CD14-positive monocyte (primary cell): ENCODE measurements around the gene ZNF2. TPM values are rescaled to one million over a fixed set of nuclear protein-coding genes. Genes with fewer than 3 reads are reported as not detected.

ENCODE experiments used
- DNase-seq, 3 donors: peaks; one replicate each; pipeline ENCODE4 v3.0.0-alpha.2; 2011 to 2022
- H2AFZ ChIP-seq: 2 replicates; pipeline ENCODE4 v1.6.0; 2012; ENCODE audit warnings: mild to moderate bottlenecking, low read depth, low read length, inconsistent platforms; ENCODE audit not compliant: insufficient read depth, poor library complexity, severe bottlenecking
- H3K27ac ChIP-seq, 2 donors: 1 replicate in 1 of 2; 2 replicates in 1 of 2; pipeline ENCODE4 v1.5.1; 2012 to 2013; ENCODE audit warnings: low read length in 2 of 2, control low read depth in 1 of 2, inconsistent platforms in 1 of 2, low read depth in 1 of 2, mild to moderate bottlenecking in 1 of 2
- H3K27me3 ChIP-seq, 2 donors: one replicate each; pipeline versions ENCODE4 v1.6.0 to v1.6.1; 2011 to 2013; ENCODE audit warnings: low read length in 2 of 2; ENCODE audit not compliant: control insufficient read depth in 2 of 2, insufficient read depth in 2 of 2
- H3K36me3 ChIP-seq, 2 donors: replicated peaks in 1 of 2; 1 replicate in 1 of 2; 2 replicates in 1 of 2; pipeline versions ENCODE4 v1.5.1 to v1.6.1; 2012 to 2013; ENCODE audit warnings: low read length in 2 of 2, control low read depth in 1 of 2, inconsistent platforms in 1 of 2, mild to moderate bottlenecking in 1 of 2; ENCODE audit not compliant: insufficient read depth in 2 of 2, control insufficient read depth in 1 of 2
- H3K4me1 ChIP-seq, 2 donors: 1 replicate in 1 of 2; 2 replicates in 1 of 2; pipeline versions ENCODE4 v1.5.1 to v1.6.1; 2012 to 2013; ENCODE audit warnings: low read length in 2 of 2, control low read depth in 1 of 2, inconsistent platforms in 1 of 2, mild to moderate bottlenecking in 1 of 2, moderate library complexity in 1 of 2; ENCODE audit not compliant: insufficient read depth in 2 of 2, control insufficient read depth in 1 of 2
- H3K4me2 ChIP-seq: replicated peaks from 2 replicates; pipeline ENCODE3; 2012; ENCODE audit warnings: low read length, moderate library complexity, mild to moderate bottlenecking; ENCODE audit not compliant: poor library complexity, severe bottlenecking; ENCODE audit errors: extremely low read depth
- H3K4me3 ChIP-seq, 3 experiments: fragments of 200-600 bp in 1 of 3; sonication (generic) in 1 of 3; replicated peaks in 1 of 3; 1 replicate in 2 of 3; 2 replicates in 1 of 3; pipeline ENCODE4 v1.5.1; 2011 to 2013; ENCODE audit warnings: low read length in 3 of 3, mild to moderate bottlenecking in 3 of 3, control low read depth in 2 of 3, low read depth in 2 of 3, inconsistent platforms in 1 of 3, moderate library complexity in 1 of 3
- H3K79me2 ChIP-seq: 2 replicates; pipeline ENCODE4 v1.6.0; 2012; ENCODE audit warnings: mild to moderate bottlenecking, control low read depth, inconsistent platforms, low read length, moderate library complexity; ENCODE audit not compliant: insufficient read depth
- H3K9ac ChIP-seq: 2 replicates; pipeline ENCODE4 v1.6.0; 2017; ENCODE audit warnings: low read length, mild to moderate bottlenecking; ENCODE audit not compliant: insufficient read depth, poor library complexity, severe bottlenecking
- H3K9me3 ChIP-seq, 2 donors: replicated peaks in 1 of 2; 1 replicate in 1 of 2; 2 replicates in 1 of 2; pipeline versions ENCODE4 v1.5.1 to v1.6.1; 2012 to 2013; ENCODE audit warnings: low read length in 2 of 2, control low read depth in 1 of 2; ENCODE audit not compliant: control insufficient read depth in 1 of 2, insufficient read depth in 1 of 2
- H4K20me1 ChIP-seq: 2 replicates; pipeline ENCODE4 v1.6.0; 2012; ENCODE audit warnings: mild to moderate bottlenecking, low read length, control low read depth, moderate library complexity; ENCODE audit not compliant: insufficient read depth
- H3K27ac Mint-ChIP-seq, 7 donors: one replicate each; pipeline ENCODE4 v1.8.0; 2020; ENCODE audit warnings: mild to moderate bottlenecking in 7 of 7, mixed read lengths in 7 of 7, moderate library complexity in 6 of 7, inconsistent platforms in 2 of 7
- H3K27me3 Mint-ChIP-seq, 3 donors: one replicate each; pipeline ENCODE4 v1.8.0; 2021 to 2022; ENCODE audit warnings: low read depth in 3 of 3, mild to moderate bottlenecking in 3 of 3, mixed read lengths in 3 of 3, moderate library complexity in 3 of 3, inconsistent platforms in 1 of 3
- H3K36me3 Mint-ChIP-seq, 2 donors: one replicate each; pipeline ENCODE4 v1.8.0; 2020; ENCODE audit warnings: mixed read lengths in 2 of 2, inconsistent platforms in 1 of 2, mild to moderate bottlenecking in 1 of 2
- H3K4me1 Mint-ChIP-seq: one replicate; pipeline ENCODE4 v1.8.0; 2020; ENCODE audit warnings: mild to moderate bottlenecking, mixed read lengths
- H3K4me3 Mint-ChIP-seq, 2 donors: one replicate each; pipeline ENCODE4 v1.8.0; 2020; ENCODE audit warnings: mild to moderate bottlenecking in 2 of 2, mixed read lengths in 2 of 2, moderate library complexity in 1 of 2
- H3K9me3 Mint-ChIP-seq, 7 donors: one replicate each; pipeline ENCODE4 v1.8.0; 2020 to 2022; ENCODE audit warnings: mixed read lengths in 7 of 7, mild to moderate bottlenecking in 6 of 7, moderate library complexity in 6 of 7, inconsistent platforms in 2 of 7
- WGBS: methylation state at CpG from one replicate; pipeline ENCODE4 v1.1.5; 2013; ENCODE audit warnings: missing lambda C conversion rate; ENCODE audit not compliant: insufficient coverage; 5-methylcytosine and 5-hydroxymethylcytosine counted together
- intact Hi-C, 2 donors: fragments of 100-400 bp; cut with micrococcal nuclease; formaldehyde crosslinking; loops; one replicate each; pipeline versions ENCODE4 v1.15.0 to v1.15.1; 2023
- polyA plus RNA-seq, 3 donors: library from polyadenylated mRNA; depleted of rRNA in 1 of 3; unstranded in 2 of 3; stranded (reverse) in 1 of 3; fragments of 300-500 nt in 2 of 3; fragments of >200 nt in 1 of 3; fragmentation: Illumina TruSeq in 2 of 3; gene quantifications; 1 replicate in 2 of 3; 2 replicates in 1 of 3; pipeline ENCODE4 v1.2.3, GENCODE V29; 2012 to 2021
- TF ChIP-seq, protein P1 (sequence below): fragments of 200-600 bp; IDR thresholded peaks from one replicate; pipeline ENCODE4 v1.8.0; 2022; ENCODE audit warnings: antibody characterized with exemption, mild to moderate bottlenecking

ZNF2 gene
- polyA plus RNA-seq, 3 donors = 0.59 to 1.5 (median 0.89) TPM

DNA sequence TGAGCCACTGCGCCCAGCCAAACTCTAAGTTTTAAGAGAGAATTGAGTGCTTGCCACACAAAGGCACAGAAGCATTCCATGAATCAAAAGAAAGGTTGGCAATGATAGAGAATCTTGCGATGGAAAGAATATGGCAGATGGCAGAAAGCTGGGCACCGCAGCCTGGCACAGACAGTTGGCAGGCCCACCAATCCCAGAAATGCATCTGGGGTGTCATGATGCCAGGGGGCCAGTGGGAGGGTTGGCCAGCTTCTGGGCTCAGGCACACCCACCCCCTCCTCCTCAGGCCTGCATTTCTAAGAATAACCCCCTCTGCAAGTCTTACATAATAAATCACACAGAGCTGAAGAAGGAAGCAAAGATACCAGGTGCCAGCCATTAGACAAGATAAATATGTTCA, 19.6 kb downstream of the ZNF2 start:
- no peaks in the 10 kb centered on the region for H3K27me3 ChIP-seq
- H3K4me3 Mint-ChIP-seq = no peak overlapping the region
- peaks cover 20 to 30% of the 10 kb centered on the region in 2 donors for H3K36me3 ChIP-seq
- peaks cover 0 to 2% (median 0%) of the 10 kb centered on the region in 3 donors for H3K27me3 Mint-ChIP-seq
- no peaks in the 10 kb centered on the region for H3K4me1 ChIP-seq
- no peak overlapping the region for H3K9ac ChIP-seq
- H3K4me2 ChIP-seq = no peak overlapping the region
- no peak overlapping the region for H3K27ac Mint-ChIP-seq
- no peak overlapping the region for H2AFZ ChIP-seq
- H3K79me2 ChIP-seq = no peaks in the 10 kb centered on the region
- peaks cover 19 to 30% of the 10 kb centered on the region in 2 donors for H3K36me3 Mint-ChIP-seq
- H3K27ac ChIP-seq = no peak overlapping the region
- intact Hi-C loops = no loop called here
- no peaks in the 10 kb centered on the region for H3K4me1 Mint-ChIP-seq
- H4K20me1 ChIP-seq = no peaks in the 10 kb centered on the region
- WGBS = 100% methylated on average over 3 of the region's 3 CpGs
- DNase-seq = no peak
- no peak overlapping the region for H3K4me3 ChIP-seq
- peaks cover 33 to 56% (median 48%) of the 10 kb centered on the region in 7 donors for H3K9me3 Mint-ChIP-seq
- TF ChIP-seq, protein P1, sequence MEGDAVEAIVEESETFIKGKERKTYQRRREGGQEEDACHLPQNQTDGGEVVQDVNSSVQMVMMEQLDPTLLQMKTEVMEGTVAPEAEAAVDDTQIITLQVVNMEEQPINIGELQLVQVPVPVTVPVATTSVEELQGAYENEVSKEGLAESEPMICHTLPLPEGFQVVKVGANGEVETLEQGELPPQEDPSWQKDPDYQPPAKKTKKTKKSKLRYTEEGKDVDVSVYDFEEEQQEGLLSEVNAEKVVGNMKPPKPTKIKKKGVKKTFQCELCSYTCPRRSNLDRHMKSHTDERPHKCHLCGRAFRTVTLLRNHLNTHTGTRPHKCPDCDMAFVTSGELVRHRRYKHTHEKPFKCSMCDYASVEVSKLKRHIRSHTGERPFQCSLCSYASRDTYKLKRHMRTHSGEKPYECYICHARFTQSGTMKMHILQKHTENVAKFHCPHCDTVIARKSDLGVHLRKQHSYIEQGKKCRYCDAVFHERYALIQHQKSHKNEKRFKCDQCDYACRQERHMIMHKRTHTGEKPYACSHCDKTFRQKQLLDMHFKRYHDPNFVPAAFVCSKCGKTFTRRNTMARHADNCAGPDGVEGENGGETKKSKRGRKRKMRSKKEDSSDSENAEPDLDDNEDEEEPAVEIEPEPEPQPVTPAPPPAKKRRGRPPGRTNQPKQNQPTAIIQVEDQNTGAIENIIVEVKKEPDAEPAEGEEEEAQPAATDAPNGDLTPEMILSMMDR = no peak
- H3K9me3 ChIP-seq = peaks cover 26 to 41% of the 10 kb centered on the region in 2 donors

DNA sequence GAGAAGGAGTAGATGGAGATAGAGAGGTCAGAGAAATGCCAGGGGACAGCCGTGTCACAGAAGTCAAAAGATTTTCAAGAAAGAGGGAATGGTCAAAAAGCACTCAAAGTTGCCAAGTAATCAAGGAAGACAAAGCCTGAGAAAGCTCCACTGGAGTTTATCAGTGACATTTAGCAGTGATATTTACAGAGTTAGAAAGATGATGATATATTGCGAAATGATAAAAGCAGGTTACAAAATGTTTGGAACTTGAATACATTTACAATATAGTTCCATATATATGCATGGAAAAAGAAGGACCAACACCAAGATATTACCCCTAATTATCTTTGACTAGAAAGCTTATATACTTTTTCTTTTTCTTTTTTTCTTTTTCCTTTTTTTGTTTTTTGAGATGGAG, 20.4 kb downstream of the ZNF2 start:
- Mint-ChIP-seq H3K36me3 (peaks cover 13 to 22% of the 10 kb centered on the region in 2 donors), H3K27ac (no peak overlapping the region), H3K9me3 (peaks cover 27 to 48% (median 40%) of the 10 kb centered on the region in 7 donors), H3K27me3 (peaks cover 0 to 4% (median 2%) of the 10 kb centered on the region in 3 donors), H3K4me1 (no peaks in the 10 kb centered on the region), H3K4me3 (no peak overlapping the region)
- Histone ChIP-seq H3K4me2 (no peak overlapping the region), H3K9ac (no peak overlapping the region), H3K27ac (no peak overlapping the region), H2AFZ (no peak overlapping the region), H4K20me1 (no peaks in the 10 kb centered on the region), H3K79me2 (no peaks in the 10 kb centered on the region), H3K9me3 (peaks cover 19 to 33% of the 10 kb centered on the region in 2 donors), H3K36me3 (peaks cover 12 to 23% of the 10 kb centered on the region in 2 donors), H3K27me3 (peaks cover 0 to 3% of the 10 kb centered on the region in 2 donors), H3K4me1 (no peaks in the 10 kb centered on the region), H3K4me3 (no peak overlapping the region)
- TF ChIP-seq, protein P1 = no peak
- intact Hi-C loops = no loop called here
- no peak for DNase-seq
- 85% methylated on average over 1 of the region's 2 CpGs for WGBS
